T-helper 2 cell treated with Interferon-gamma antibody and Interleukin-4, amounts not matched to agents 100 ng/mL and 5 ng/mL, for 36 hours (primary cell): ENCODE results near the gene NFATC1. TPM values are rescaled to one million over a fixed set of nuclear protein-coding genes. Genes with fewer than 3 reads are reported as not detected.

Experiments used
- intact Hi-C: fragments of 100-400 bp; cut with micrococcal nuclease; formaldehyde crosslinking; loops from one replicate; pipeline ENCODE4 v1.15.1; 2023
- total RNA-seq: library from RNA; stranded (reverse); gene quantifications from 2 replicates; pipeline ENCODE4 v1.2.3, GENCODE V29; 2022

NFATC1 gene
- total RNA-seq, 1 donor from 2014 or later: 39.7 TPM

DNA sequence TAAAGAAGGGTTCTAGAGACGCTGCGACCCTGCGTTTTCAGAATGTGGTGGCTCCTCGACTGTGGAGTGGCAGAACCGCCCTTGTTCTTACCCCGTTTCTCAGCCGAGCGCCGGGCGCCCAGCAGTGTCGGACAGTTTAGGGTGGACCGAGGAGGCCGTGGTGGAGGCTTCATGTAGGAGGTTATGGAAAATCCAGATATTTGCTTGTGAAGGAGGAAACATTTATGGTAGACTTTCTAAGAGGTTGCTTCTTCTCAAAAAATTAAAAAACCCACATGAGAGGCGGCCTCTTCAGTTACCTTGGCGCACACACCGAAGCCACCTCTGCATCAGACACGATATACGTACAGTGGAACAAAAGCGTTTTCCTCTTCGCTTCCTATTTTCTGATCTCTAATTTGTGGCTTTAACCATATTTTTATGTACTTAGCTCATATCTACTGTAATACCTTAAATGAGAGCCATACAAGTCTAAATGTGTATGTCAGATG lies 120.8 kb downstream of the NFATC1 start:
- intact Hi-C loops: no loop called here

DNA sequence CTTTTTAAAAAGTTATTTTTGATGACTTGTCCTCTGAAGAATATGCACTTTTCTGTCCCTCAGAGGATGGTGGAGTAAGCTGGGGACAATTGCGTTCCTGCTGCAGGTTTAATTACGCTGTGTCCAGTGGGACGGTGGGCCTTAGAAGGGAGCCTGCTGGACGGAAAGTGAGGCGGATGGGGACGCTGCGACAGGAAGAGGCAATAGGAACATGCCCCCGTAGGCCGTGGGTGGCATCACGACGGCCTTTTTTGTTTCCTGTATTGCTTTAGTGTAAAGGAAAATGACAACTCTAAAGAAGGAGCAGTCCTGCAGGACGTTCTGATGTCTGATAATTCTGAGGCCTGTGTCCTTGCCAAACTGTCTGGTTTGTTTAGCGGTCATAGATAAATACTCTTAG lies 121.6 kb downstream of the NFATC1 start:
- intact Hi-C loops: loop anchor here (1.0 kb wide), 1 partner anchor 10 kb away; no protein-coding TSS in a partner anchor

- intact Hi-C loops: no loop called here
Observed at GRCh38 chr18:79518028-79518682, 122.4 kb downstream of the NFATC1 start.

- intact Hi-C loops: no loop called here
Observed at GRCh38 chr18:79518683-79519128, 123.0 kb downstream of the NFATC1 start.

DNA sequence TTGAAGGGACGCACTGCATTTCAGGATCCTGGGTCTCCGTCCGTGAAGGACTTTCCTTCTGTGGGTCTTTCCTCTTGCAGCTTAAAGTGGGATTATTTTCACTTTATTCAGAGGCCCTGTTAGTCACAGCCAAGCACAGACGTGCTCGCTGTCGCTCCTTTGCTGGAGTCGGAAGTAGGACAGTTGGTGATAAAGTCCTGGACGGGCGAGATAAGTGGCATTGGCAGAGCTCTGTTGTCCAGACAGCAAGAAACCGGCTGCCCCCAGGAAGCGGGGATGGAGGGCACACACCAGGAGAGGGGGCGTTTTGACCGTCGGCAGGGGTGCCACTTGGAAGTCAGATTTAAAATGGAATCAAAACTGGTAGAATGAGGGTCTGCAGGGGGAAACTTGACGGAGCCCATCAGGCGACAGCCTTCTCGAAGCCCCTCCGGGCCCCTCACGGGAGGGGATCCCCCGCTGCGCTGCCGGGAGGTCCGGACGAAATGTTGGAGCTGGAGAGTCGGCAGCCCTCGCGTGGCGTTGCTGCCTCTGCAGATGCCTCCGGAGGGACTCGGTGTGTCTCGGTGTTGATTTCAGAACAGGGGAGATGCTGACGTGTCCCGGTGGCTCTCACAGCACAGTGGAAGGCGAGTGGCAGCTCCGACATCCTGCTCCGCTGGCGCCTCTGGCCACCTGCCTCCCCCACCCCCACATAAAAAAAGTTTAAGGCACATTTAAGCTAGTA lies 124.2 kb downstream of the NFATC1 start:
- intact Hi-C loops: loop anchor here (5.0 kb wide), 1 partner anchor 512 kb away; the partner anchor contains the start of gene RBFA

DNA sequence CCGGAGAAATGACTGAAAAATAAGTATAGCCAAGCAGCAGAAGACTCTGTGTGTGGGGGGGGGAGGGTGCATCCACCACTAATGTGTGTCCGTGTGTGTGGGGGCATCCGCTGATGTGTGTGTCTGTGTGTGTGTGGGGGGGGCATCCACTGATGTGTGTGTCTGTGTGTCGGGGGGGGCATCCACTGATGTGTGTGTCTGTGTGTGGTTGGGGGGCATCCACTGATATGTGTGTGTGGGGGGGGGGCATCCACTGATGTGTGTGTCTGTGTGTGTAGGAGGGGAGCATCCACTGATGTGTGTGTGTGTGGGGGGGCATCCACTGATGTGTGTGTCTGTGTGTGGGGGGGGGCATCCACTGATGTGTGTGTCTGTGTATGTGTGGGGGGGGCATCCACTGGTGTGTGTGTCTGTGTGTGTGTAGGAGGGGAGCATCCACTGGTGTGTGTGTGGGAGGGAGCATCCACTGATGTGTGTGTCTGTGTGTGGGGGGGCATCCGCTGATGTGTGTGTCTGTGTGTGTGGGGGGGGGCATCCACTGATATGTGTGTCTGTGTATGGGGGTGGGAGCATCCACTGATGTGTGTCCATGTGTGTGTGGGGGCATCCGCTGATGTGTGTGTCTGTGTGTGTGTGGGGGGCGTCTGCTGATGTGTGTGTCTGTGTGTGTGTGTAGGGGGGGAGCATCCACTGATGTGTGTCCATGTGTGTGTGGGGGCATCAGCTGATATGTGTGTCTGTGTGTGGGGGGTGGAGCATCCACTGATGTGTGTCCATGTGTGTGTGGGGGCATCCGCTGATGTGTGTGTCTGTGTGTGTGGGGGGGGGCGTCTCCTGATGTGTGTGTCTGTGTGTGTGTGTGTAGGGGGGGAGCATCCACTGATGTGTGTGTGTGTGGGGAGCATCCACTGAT lies 125.0 kb downstream of the NFATC1 start:
- intact Hi-C loops: loop anchor here (5.0 kb wide), 1 partner anchor 512 kb away; the partner anchor contains the start of gene RBFA

DNA sequence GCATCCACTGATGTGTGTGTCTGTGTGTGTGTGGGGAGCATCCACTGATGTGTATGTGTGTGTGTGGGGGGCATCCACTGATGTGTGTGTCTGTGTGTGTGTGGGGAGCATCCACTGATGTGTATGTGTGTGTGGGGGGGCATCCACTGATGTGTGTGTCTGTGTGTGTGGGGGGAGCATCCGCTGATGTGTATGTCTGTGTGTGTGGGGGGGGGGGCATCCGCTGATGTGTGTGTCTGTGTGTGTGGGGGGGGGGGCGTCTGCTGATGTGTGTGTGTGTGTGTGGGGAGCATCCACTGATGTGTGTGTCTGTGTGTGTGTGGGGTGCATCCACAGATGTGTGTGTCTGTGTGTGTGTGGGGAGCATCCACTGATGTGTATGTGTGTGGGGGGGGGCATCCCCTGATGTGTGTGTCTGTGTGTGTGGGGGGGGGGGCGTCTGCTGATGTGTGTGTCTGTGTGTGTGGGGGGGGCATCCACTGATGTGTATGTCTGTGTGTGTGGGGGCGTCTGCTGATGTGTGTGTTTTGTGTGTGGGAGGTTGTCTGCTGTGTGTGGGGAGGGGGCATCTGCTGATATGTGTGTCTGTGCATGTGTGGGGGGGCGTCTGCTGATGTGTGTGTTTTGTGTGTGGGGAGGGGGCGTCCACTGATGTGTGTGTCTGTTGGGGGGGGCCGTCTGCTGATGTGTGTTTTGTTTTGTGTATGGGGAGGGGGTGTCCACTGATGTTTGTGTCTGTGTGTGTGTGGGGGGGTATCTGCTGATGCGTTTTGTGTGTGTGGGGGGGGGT lies 125.9 kb downstream of the NFATC1 start:
- intact Hi-C loops: loop anchor here (2.0 to 5.0 kb wide), 3 partner anchors 119 to 511 kb away; partner anchors contain the start of genes ATP9B and RBFA

DNA sequence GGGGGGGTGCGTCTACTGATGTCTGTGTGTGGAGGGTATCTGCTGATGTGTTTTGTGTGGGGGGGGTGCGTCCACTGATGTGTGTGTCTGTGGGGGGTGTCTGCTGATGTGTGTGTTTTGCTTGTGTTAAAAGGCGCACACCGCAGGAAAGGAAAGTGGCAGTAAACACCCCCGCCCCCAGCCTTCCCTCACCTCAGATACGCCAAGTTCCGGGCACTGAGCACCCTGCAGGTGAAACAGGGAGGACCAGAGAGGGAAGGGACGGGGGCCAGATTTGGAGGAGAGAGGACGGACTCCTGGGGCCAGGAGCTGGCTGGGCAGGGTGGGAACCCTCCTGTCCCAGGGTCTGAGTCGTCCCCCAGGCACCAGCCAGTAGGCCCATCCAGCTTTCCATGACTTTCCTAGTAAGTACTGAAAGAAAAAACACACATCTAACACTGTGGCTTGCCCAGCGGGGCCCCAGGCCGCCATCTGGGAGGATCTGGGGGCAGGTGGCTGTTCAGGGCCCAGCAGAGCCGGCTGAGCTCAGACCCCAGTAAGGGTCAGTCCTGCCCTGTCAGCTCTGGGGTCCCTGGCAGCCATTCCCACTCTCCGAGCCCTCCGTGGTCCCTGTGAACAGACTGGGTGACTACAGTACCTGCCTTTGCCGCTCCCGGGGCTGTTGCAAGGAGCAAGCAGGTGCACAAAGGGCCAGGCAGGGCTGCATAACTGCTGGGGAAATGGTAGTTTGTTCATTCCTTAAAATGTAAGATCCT lies 126.9 kb downstream of the NFATC1 start:
- intact Hi-C loops: loop anchor here (1.0 to 5.0 kb wide), 6 partner anchors 16 to 510 kb away; partner anchors contain the start of genes ATP9B, CTDP1 and RBFA

- intact Hi-C loops: loop anchor here (1.0 to 5.0 kb wide), 6 partner anchors 17 to 509 kb away; partner anchors contain the start of genes ATP9B, CTDP1 and RBFA
Observed at GRCh38 chr18:79523206-79523735, 127.5 kb downstream of the NFATC1 start.

GRCh38 chr18:79523736-79524180 lies 128.0 kb downstream of the NFATC1 start:
- intact Hi-C loops: loop anchor here (1.0 to 5.0 kb wide), 6 partner anchors 17 to 509 kb away; partner anchors contain the start of genes ATP9B, CTDP1 and RBFA

DNA sequence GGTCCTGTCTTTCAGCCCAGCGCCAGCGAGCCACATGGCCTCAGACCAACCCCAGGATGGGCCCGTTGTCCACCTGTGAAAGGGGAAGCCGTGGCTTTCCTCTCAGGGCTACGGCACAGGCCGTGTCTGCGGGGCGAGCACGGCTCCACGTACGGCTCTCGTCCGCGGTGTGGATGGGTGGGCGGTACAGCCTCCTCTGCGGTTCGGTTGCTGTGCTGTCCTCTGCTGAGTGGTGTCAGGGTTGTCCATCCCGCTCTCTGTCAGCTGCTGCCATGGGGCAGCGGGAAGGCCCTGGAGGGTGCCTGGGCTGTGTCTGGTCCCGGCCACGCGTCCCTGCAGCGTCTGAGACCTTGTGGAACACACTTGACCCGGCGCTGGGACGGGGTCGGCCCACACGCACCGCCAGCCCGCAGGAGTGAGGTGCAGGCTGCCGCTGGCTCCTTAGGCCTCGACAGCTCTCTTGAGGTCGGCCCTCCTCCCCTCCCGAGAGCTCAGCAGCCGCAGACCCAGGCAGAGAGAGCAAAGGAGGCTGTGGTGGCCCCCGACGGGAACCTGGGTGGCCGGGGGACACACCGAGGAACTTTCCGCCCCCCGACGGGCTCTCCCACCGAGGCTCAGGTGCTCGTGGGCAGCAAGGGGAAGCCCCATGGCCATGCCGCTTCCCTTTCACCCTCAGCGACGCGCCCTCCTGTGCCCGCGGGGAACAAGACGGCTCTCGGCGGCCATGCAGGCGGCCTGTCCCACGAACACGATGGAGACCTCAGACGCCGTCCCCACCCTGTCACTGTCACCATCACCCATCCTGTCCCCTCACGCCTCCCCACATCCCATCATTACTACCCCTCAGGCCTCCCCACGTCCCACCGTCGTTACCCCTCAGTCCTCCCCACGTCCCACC lies 128.7 kb downstream of the NFATC1 start:
- intact Hi-C loops: loop anchor here (5.0 kb wide), 1 partner anchor 508 kb away; the partner anchor contains the start of gene RBFA

DNA sequence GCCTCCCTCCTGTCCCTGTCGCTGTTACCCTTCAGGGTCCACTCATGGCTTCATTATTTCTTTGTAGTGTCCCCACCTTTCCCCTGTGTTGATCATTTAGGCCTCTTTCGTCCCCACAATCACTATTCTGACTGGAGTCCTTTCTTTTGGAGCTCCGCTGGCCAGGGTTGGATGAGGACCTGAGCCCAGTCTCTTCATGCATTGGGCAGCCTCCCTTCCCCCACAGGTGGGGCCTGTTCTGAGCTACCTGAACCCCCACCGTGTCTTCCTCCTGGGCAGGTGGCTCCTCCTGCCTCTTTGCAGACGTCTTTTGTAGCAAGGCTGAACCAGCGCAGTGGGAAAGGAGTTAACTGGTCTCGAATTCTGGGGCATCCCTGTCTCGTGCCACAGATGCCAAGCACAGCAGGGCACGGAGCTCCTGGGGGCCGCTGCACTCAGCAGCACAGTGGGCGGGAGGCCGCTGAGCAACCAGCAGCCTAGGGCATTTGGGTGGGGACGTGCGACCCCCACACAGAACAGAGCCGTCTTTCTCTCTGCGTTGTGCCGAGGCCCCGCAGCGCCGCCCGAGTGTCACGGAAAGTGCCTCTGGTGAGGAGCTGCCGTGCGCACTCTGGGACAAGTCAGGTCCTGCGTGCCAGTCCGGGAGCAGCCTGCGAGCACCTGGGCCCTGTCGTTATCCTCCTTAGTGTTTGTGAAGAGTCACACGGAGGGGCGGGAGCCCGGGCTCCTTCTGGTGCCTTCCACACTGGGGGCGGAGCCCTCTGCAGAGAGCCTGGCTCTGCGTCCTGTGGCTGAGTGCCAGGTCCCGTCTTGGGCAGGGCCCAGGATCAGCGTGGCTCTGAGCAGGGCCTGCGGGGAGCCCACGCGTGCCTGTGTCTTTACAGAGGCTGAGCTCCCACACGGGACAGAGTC lies 130.1 kb downstream of the NFATC1 start:
- intact Hi-C loops: no loop called here

DNA sequence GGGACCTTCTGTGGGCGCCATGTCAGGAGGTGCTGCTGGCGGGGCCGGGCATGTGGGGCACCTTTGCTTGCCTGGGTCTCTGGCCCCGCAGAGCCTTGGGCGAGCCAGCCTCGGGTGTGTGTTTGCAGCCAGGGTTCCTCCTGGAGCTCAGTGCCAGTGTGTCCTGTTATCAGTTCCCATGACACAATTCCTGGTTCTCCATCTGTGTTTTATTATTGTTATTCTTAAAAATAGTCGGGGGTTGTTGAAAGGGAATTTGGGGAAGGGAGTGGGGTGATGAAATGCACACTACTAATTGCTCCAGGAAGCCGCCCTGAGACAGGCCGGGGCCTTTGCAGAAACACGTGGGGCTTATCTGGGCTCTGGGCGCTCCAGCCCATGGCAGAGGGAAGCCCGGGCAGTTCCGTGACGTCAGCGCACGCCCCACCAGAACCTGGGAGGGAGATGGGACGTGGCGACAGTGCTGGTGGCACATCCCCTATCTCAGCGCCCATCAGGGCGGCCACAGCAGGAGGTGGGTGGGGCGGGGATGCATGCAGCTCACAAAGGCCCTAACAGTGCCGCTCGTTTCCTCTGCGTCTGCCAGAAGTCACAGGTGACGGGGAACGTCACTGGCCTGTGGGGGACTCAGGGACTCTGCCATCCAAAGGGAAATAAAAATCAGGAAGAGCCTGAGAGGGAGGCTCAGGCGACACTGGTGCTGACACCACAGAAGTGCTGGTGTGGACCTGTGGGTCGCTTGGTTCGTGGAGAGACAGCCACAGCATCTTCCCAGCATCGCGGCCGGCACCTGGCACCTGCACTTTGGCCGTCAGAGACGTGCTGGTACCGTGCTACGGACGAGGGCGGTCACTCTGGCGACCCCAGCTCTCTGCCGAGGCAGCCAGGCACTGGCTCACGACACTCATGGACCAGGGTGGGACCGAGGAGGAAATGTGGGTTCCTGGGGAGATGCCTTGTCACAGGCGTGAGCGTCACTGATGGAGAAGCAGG lies 131.0 kb downstream of the NFATC1 start:
- intact Hi-C loops: no loop called here

DNA sequence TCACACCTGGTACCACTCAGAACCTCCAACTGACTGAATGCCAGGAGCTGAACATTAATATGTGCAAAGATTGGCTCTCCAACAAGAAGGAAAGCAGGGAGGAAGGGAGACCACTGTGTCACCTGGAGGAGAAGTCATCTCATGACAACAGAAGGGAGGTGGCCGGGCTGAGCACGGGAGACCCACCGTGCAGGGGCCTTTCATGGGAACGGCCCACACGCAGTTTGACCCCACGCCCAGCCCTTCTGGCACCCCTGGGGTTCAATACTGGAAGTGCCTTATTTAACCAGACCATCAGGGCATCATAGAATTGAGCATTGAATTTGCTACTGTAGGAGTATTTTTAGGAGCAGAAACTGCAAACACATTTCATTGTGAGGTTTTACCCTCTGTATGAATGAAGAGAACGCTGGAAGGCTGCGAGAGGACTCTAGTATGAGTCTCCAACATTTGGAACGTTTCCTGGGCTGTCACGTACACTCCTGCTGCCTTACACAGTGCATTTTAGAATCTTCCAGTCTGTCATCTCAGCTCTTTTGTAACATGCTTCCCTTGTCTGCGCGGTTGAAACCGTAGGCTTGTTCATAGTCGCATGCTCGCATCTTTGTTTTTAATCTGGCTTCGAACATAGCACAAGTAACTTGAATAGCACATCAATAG lies 132.1 kb downstream of the NFATC1 start:
- intact Hi-C loops: loop anchor here (1.0 kb wide), 1 partner anchor 148 kb away; no protein-coding TSS in a partner anchor

GRCh38 chr18:79528316-79528695 lies 132.6 kb downstream of the NFATC1 start:
- intact Hi-C loops: loop anchor here (1.0 kb wide), 1 partner anchor 149 kb away; no protein-coding TSS in a partner anchor
